Measurements from ENCODE around the gene SCN2A.

The SCN2A gene

GRCh38 chr2:165193178-165193777, 45.9 kb upstream of the SCN2A start:
- ChIA-PET CTCF (interaction anchor here (0.6 to 1.0 kb wide), 2 partner anchors 8 to 11 kb away, joined by 3 to 4 read pairs; partner anchors contain the start of gene SCN3A), POLR2A (no interaction called here)
- no peak overlapping the region for H3K4me3 ChIP-seq (ENCODE audit: low read depth, low read length)
- no peak overlapping the region for H3K27ac ChIP-seq (ENCODE audit: extremely low read depth, low read depth, low read length)
- H3K4me1 ChIP-seq (ENCODE audit: control insufficient read depth, insufficient read depth, low read length): no peaks in the 10 kb centered on the region
- no peaks in the 10 kb centered on the region for H3K9me3 ChIP-seq (ENCODE audit: control insufficient read depth, insufficient read depth, low read depth, low read length)
- H3K36me3 ChIP-seq (ENCODE audit: control insufficient read depth in 2 of 2, insufficient read depth in 1 of 2, low read length in 2 of 2): no peaks in the 10 kb centered on the region
- TF ChIP-seq IKZF3 (tag by site-specific recombination; IDR thresholded peaks at IDR 0.05) (no peak), ZXDB (tag by site-specific recombination; IDR thresholded peaks at IDR 0.05) (no peak), ZNF571 (tag by site-specific recombination; IDR thresholded peaks at IDR 0.05) (no peak), ZNF510 (tag by site-specific recombination; IDR thresholded peaks at IDR 0.05; ENCODE audit: insufficient replicate concordance) (no peak), ZNF112 (tag by site-specific recombination; IDR thresholded peaks at IDR 0.05) (no peak), ZNF302 (tag by site-specific recombination; IDR thresholded peaks at IDR 0.05; ENCODE audit: low read depth) (no peak), PRDM1 (tag by site-specific recombination; IDR thresholded peaks at IDR 0.05) (no peak), ZNF704 (tag by site-specific recombination; IDR thresholded peaks at IDR 0.05) (no peak), KLF17 (tag by site-specific recombination; IDR thresholded peaks at IDR 0.05) (no peak), GFI1B (tag by site-specific recombination; IDR thresholded peaks at IDR 0.05) (no peak), ZNF335 (tag by site-specific recombination; conservative IDR thresholded peaks at IDR 0.05) (no peak), ZNF596 (tag by site-specific recombination; IDR thresholded peaks at IDR 0.05) (no peak), ZNF837 (tag by site-specific recombination; IDR thresholded peaks at IDR 0.05) (no peak)

GRCh38 chr2:165196411-165196810, 42.8 kb upstream of the SCN2A start:
- Histone ChIP-seq H3K36me3 (ENCODE audit: control insufficient read depth in 2 of 2, insufficient read depth in 1 of 2, low read length in 2 of 2) (no peaks in the 10 kb centered on the region), H3K27ac (ENCODE audit: extremely low read depth, low read depth, low read length) (no peak overlapping the region), H3K9me3 (ENCODE audit: control insufficient read depth, insufficient read depth, low read depth, low read length) (no peaks in the 10 kb centered on the region), H3K4me1 (ENCODE audit: control insufficient read depth, insufficient read depth, low read length) (no peaks in the 10 kb centered on the region), H3K4me3 (ENCODE audit: low read depth, low read length) (no peak overlapping the region)
- TF ChIP-seq ZNF248 (tag by site-specific recombination; IDR thresholded peaks at IDR 0.05) (no peak), ZNF24 (tag by site-specific recombination; IDR thresholded peaks at IDR 0.05) (no peak), ZNF341 (tag by site-specific recombination; IDR thresholded peaks at IDR 0.05; ENCODE audit: low read depth) (no peak)
- ChIA-PET CTCF (interaction anchor here (0.8 to 13.0 kb wide), 2 partner anchors 7 to 180 kb away, joined by 3 to 236 read pairs; partner anchors contain the start of gene SCN3A), POLR2A (no interaction called here)

DNA sequence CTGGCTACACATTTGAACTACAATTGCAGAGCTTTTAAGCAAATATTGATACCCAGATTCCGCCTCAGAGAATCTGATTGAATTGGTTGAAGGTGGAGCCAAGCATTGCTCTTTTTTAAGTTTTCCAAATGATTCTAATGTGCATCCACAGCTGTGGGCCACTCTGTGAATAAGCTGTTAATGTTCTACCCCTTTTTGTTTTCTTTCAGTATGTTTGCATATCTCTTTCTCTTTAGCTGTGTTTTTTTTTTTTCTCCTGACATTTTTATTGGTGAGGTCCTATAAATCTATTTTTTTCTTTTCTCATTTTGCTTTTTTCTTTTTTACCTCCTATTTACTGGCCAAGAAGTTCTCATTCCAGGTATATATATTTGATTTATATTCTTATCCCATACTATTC, 41.9 kb upstream of the SCN2A start:
- ChIA-PET POLR2A (no interaction called here), CTCF (interaction anchor here (0.7 to 13.0 kb wide), 2 partner anchors 181 to 475 kb away, joined by 5 to 236 read pairs; no protein-coding TSS in a partner anchor)
- no peaks in the 10 kb centered on the region for H3K36me3 ChIP-seq (ENCODE audit: control insufficient read depth in 2 of 2, insufficient read depth in 1 of 2, low read length in 2 of 2)
- H3K27ac ChIP-seq (ENCODE audit: extremely low read depth, low read depth, low read length): no peak overlapping the region
- no peaks in the 10 kb centered on the region for H3K9me3 ChIP-seq (ENCODE audit: control insufficient read depth, insufficient read depth, low read depth, low read length)
- no peaks in the 10 kb centered on the region for H3K4me1 ChIP-seq (ENCODE audit: control insufficient read depth, insufficient read depth, low read length)
- H3K4me3 ChIP-seq (ENCODE audit: low read depth, low read length): no peak overlapping the region
- TF ChIP-seq ZNF138 (tag by site-specific recombination; IDR thresholded peaks at IDR 0.05; ENCODE audit: borderline replicate concordance) (no peak), ZNF645 (tag by site-specific recombination; IDR thresholded peaks at IDR 0.05) (no peak), ZNF621 (tag by site-specific recombination; IDR thresholded peaks at IDR 0.05) (no peak), KLF7 (tag by site-specific recombination; IDR thresholded peaks at IDR 0.05; ENCODE audit: borderline replicate concordance) (no peak), PRDM6 (tag by site-specific recombination; IDR thresholded peaks at IDR 0.05) (no peak), ZNF112 (tag by site-specific recombination; IDR thresholded peaks at IDR 0.05) (no peak), ZNF24 (tag by site-specific recombination; IDR thresholded peaks at IDR 0.05) (no peak), ZNF600 (tag by site-specific recombination; IDR thresholded peaks at IDR 0.05) (no peak), ZNF133 (tag by site-specific recombination; IDR thresholded peaks at IDR 0.05) (no peak), ZNF184 (tag by site-specific recombination; IDR thresholded peaks at IDR 0.05) (no peak), ZNF404 (tag by site-specific recombination; IDR thresholded peaks at IDR 0.05) (no peak), ZNF473 (tag by site-specific recombination; IDR thresholded peaks at IDR 0.05) (no peak), ZNF571 (tag by site-specific recombination; IDR thresholded peaks at IDR 0.05) (no peak)
- TF ChIP-seq, protein P1, sequence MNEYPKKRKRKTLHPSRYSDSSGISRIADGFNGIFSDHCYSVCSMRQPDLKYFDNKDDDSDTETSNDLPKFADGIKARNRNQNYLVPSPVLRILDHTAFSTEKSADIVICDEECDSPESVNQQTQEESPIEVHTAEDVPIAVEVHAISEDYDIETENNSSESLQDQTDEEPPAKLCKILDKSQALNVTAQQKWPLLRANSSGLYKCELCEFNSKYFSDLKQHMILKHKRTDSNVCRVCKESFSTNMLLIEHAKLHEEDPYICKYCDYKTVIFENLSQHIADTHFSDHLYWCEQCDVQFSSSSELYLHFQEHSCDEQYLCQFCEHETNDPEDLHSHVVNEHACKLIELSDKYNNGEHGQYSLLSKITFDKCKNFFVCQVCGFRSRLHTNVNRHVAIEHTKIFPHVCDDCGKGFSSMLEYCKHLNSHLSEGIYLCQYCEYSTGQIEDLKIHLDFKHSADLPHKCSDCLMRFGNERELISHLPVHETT (tag by site-specific recombination; IDR thresholded peaks at IDR 0.05): no peak
